ENCODE data around the gene SLC16A10.

Gene SLC16A10

GRCh38 chr6:111047244-111047643 is 40.1 kb upstream of the SLC16A10 start:
- Histone ChIP-seq H3F3A (ENCODE audit: insufficient read depth, low read length) (no peaks in the 10 kb centered on the region), H2AFZ (ENCODE audit: low read length) (no peak overlapping the region)

DNA sequence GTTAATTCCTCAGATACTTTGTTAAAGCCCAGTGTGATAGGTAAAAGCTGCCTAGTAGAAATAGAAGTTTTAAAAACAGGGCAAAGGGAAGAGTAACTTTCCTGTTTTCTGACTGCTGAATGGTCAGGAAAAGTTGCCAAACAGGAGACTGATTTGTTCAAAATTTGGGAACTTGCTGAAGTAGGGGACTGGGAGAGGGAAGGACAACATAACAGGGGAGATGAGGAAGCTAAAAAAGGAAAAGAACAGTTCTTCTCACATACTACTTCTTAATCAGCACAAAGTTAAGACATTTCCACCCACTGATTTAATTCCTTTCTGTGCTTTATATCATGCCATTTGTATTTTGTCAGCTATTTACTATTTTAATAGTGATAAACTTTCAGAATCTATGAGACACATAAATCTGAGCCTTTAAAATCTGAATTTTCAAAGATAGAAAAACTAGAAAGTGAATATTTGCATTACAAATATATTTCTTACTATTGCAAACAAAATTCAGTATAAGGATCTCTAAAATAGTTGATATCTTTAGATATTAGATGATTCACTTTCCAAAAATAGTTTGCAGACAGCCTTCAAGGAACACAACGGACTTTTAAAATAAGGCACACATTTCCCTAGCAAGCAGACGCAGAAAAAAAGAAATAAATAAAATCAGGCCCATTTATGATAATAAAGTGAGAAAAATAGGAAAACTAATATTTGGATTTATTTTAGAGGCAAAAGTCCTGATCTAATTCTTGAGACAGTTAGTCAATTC is 36.9 kb upstream of the SLC16A10 start:
- Histone ChIP-seq H3K9me2 (ENCODE audit: low read depth, low read length) (no peaks in the 10 kb centered on the region), H3K4me1 (ENCODE audit: insufficient read depth, low read length, severe bottlenecking) (no peaks in the 10 kb centered on the region), H3K4me2 (ENCODE audit: low read length) (no peak overlapping the region), H3K9ac (ENCODE audit: low read length) (no peak overlapping the region), H3K27ac (ENCODE audit: low read depth, low read length, poor library complexity, severe bottlenecking) (no peak overlapping the region), H3K9me3 (ENCODE audit: low read length) (no peaks in the 10 kb centered on the region), H2AFZ (ENCODE audit: low read length) (no peak overlapping the region), H3K79me2 (ENCODE audit: insufficient read depth, low read length) (no peaks in the 10 kb centered on the region), H3K36me3 (ENCODE audit: insufficient read depth, low read length) (no peaks in the 10 kb centered on the region), H4K20me1 (ENCODE audit: insufficient read depth, low read length) (no peaks in the 10 kb centered on the region), H3K27me3 (ENCODE audit: insufficient read depth, low read length) (no peaks in the 10 kb centered on the region), H3K4me3 (ENCODE audit: low read depth, low read length, poor library complexity, severe bottlenecking) (no peak overlapping the region), H3F3A (ENCODE audit: insufficient read depth, low read length) (no peaks in the 10 kb centered on the region)
- TF ChIP-seq EZH2 (IDR thresholded peaks at IDR 0.05; ENCODE audit: borderline replicate concordance, low read length) (no peak), CTCF (IDR thresholded peaks at IDR 0.05; ENCODE audit: low read length) (no peak)

More at GRCh38 chr6:111047244-111047643, 40.1 kb upstream of the SLC16A10 start:
- no peaks in the 10 kb centered on the region for H3K9me2 ChIP-seq (ENCODE audit: low read depth, low read length)
- no peak overlapping the region for H3K9ac ChIP-seq (ENCODE audit: low read length)
- no peaks in the 10 kb centered on the region for H3K36me3 ChIP-seq (ENCODE audit: insufficient read depth, low read length)
- no peak overlapping the region for H3K4me3 ChIP-seq (ENCODE audit: low read depth, low read length, poor library complexity, severe bottlenecking)
- no peak overlapping the region for H3K27ac ChIP-seq (ENCODE audit: low read depth, low read length, poor library complexity, severe bottlenecking)
- H3K4me2 ChIP-seq (ENCODE audit: low read length): no peak overlapping the region
- H3K9me3 ChIP-seq (ENCODE audit: low read length): no peaks in the 10 kb centered on the region
- no peaks in the 10 kb centered on the region for H4K20me1 ChIP-seq (ENCODE audit: insufficient read depth, low read length)
- TF ChIP-seq EZH2 (IDR thresholded peaks at IDR 0.05; ENCODE audit: borderline replicate concordance, low read length): no peak
- no peak for TF ChIP-seq CTCF (IDR thresholded peaks at IDR 0.05; ENCODE audit: low read length)
- H3K4me1 ChIP-seq (ENCODE audit: insufficient read depth, low read length, severe bottlenecking): no peaks in the 10 kb centered on the region
- no peaks in the 10 kb centered on the region for H3K79me2 ChIP-seq (ENCODE audit: insufficient read depth, low read length)
- no peaks in the 10 kb centered on the region for H3K27me3 ChIP-seq (ENCODE audit: insufficient read depth, low read length)

DNA sequence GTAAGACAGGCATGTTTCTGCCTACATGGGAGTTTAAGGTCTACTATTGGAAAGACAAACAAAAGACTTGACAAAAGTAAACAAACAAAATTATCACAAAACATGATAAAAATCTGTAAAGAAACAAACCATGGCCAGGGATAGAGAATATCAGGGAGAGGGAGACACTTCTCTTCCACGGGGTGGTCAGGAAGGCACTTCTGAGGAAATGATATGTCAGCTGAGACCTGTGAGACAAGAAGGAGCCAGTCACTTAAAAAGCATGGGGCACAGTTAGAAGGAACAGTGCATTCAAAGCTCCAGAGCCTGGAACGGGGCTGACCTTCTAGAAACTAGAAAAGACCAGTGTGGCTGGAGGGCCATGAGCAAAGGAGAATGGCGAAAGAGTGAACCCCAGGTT is 35.1 kb upstream of the SLC16A10 start:
- H3K4me2 ChIP-seq (ENCODE audit: low read length): no peak overlapping the region
- no peaks in the 10 kb centered on the region for H3F3A ChIP-seq (ENCODE audit: insufficient read depth, low read length)
- no peak overlapping the region for H3K4me3 ChIP-seq (ENCODE audit: low read depth, low read length, poor library complexity, severe bottlenecking)
- no peaks in the 10 kb centered on the region for H3K9me3 ChIP-seq (ENCODE audit: low read length)
- no peaks in the 10 kb centered on the region for H3K9me2 ChIP-seq (ENCODE audit: low read depth, low read length)
- no peak for TF ChIP-seq EZH2 (IDR thresholded peaks at IDR 0.05; ENCODE audit: borderline replicate concordance, low read length)
- H3K79me2 ChIP-seq (ENCODE audit: insufficient read depth, low read length): no peaks in the 10 kb centered on the region
- no peak overlapping the region for H3K9ac ChIP-seq (ENCODE audit: low read length)
- no peak overlapping the region for H3K27ac ChIP-seq (ENCODE audit: low read depth, low read length, poor library complexity, severe bottlenecking)
- H3K4me1 ChIP-seq (ENCODE audit: insufficient read depth, low read length, severe bottlenecking): no peaks in the 10 kb centered on the region
- H3K36me3 ChIP-seq (ENCODE audit: insufficient read depth, low read length): no peaks in the 10 kb centered on the region
- no peak overlapping the region for H2AFZ ChIP-seq (ENCODE audit: low read length)
- no peaks in the 10 kb centered on the region for H4K20me1 ChIP-seq (ENCODE audit: insufficient read depth, low read length)
- no peaks in the 10 kb centered on the region for H3K27me3 ChIP-seq (ENCODE audit: insufficient read depth, low read length)
